K562 (cell line): Measurements from ENCODE around the gene PHF21A. TPM values are rescaled to one million over a fixed set of nuclear protein-coding genes. Genes with fewer than 3 reads are reported as not detected.

ENCODE experiments used
- ARID1B ChIP-seq: fragments of 450-650 bp; IDR thresholded peaks from 2 replicates; pipeline ENCODE4 v1.6.1; 2016; ENCODE audit warnings: antibody characterized with exemption, mild to moderate bottlenecking, inconsistent platforms
- GATAD2B ChIP-seq: fragments of 450-650 bp; IDR thresholded peaks from 2 replicates; pipeline ENCODE4 v1.6.1; 2017; ENCODE audit warnings: mild to moderate bottlenecking, borderline replicate concordance
- HDGF ChIP-seq: fragments of 450-650 bp; IDR thresholded peaks from 2 replicates; pipeline ENCODE4 v1.6.1; 2016
- HMGN3 ChIP-seq: IDR thresholded peaks from 2 replicates; pipeline ENCODE4 v1.6.1; 2011; ENCODE audit warnings: borderline replicate concordance, low read depth, mild to moderate bottlenecking, mixed read lengths, low read length; ENCODE audit not compliant: insufficient read length; ENCODE audit errors: extremely low read depth
- KLF10 ChIP-seq: fragments of 250-450 bp; sonication (Bioruptor Pico); IDR thresholded peaks from 2 replicates; pipeline ENCODE4 v1.6.1; 2021; ENCODE audit warnings: matching md5 sums
- MAZ ChIP-seq, 2 experiments: fragments of 450-650 bp in 1 of 2; sonication (generic) in 1 of 2; formaldehyde crosslinking; IDR thresholded peaks in 1 of 2; conservative IDR thresholded peaks in 1 of 2; 2 replicates each; pipeline versions ENCODE4 v1.4.0 to v1.5.0; 2020; ENCODE audit warnings: mild to moderate bottlenecking in 1 of 2, missing genetic modification reagents in 1 of 2
- NCOA1 ChIP-seq: fragments of 450-650 bp; IDR thresholded peaks from 2 replicates; pipeline ENCODE4 v1.6.1; 2016; ENCODE audit warnings: low read depth
- NFIC ChIP-seq: fragments of 450-650 bp; IDR thresholded peaks from 2 replicates; pipeline ENCODE4 v1.6.1; 2017; ENCODE audit warnings: mild to moderate bottlenecking, inconsistent platforms
- NR4A1 ChIP-seq, 2 experiments: fragments of 250-450 bp in 1 of 2; fragments of 450-650 bp in 1 of 2; sonication (Bioruptor Pico) in 1 of 2; IDR thresholded peaks; 2 replicates each; pipeline versions ENCODE4 v1.4.0 to v1.6.1; 2016 to 2020; ENCODE audit warnings: mild to moderate bottlenecking in 2 of 2, missing compliant biosample characterization in 1 of 2, missing genetic modification characterization in 1 of 2, moderate library complexity in 1 of 2
- SP1 ChIP-seq: sonication (generic); formaldehyde crosslinking; IDR thresholded peaks from 2 replicates; pipeline ENCODE4 v1.8.1; 2022; ENCODE audit warnings: mild to moderate bottlenecking, missing genetic modification reagents
- TAF1 ChIP-seq: IDR thresholded peaks from 2 replicates; pipeline ENCODE4 v1.6.1; 2011; ENCODE audit warnings: mild to moderate bottlenecking, low read length, moderate library complexity; ENCODE audit not compliant: insufficient read depth, control insufficient read depth, severe bottlenecking; ENCODE audit errors: extremely low read depth
- YY1 ChIP-seq, 3 experiments: IDR thresholded peaks; 2 replicates each; pipeline ENCODE4 v1.6.1; 2011; ENCODE audit warnings: low read length in 2 of 3, mild to moderate bottlenecking in 2 of 3, moderate library complexity in 2 of 3, borderline replicate concordance in 1 of 3, control low read depth in 1 of 3, low read depth in 1 of 3; ENCODE audit not compliant: insufficient read depth in 3 of 3, insufficient replicate concordance in 2 of 3, control insufficient read depth in 1 of 3, insufficient read length in 1 of 3; ENCODE audit errors: extremely low read depth in 1 of 3
- polyA plus RNA-seq, 8 experiments: library from polyadenylated mRNA; depleted of rRNA in 4 of 8; stranded (reverse) in 5 of 8; unstranded in 3 of 8; fragments of >200 nt; fragmentation: Nextera tagmentation in 2 of 8; fragmentation: Illumina TruSeq in 1 of 8; extraction: Ambion mirVana in 2 of 8; extraction: Trizol in 1 of 8; gene quantifications; 2 replicates each; pipeline versions ENCODE4 v1.2.1 to v1.2.3, GENCODE V29; 2011 to 2014; ENCODE audit warnings: inconsistent platforms in 1 of 8, missing spikeins in 1 of 8
- total RNA-seq, 7 experiments: library from RNA; depleted of rRNA in 6 of 7; stranded (reverse); fragments of >200 nt in 6 of 7; fragmentation: Illumina TruSeq in 2 of 7; extraction: Trizol in 2 of 7; gene quantifications; 2 replicates each; pipeline versions ENCODE4 v1.2.1 to v1.2.3, GENCODE V29; 2011 to 2021; ENCODE audit warnings: low replicate concordance in 1 of 7
- TF ChIP-seq, protein P1 (sequence below): fragments of 250-450 bp; sonication (Bioruptor Pico); IDR thresholded peaks from 2 replicates; pipeline ENCODE4 v1.6.1; 2021; ENCODE audit warnings: mild to moderate bottlenecking
- TF ChIP-seq, protein P2 (sequence below): IDR thresholded peaks from 2 replicates; pipeline ENCODE4 v1.6.1; 2011; ENCODE audit not compliant: insufficient read length; ENCODE audit errors: extremely low read depth
- TF ChIP-seq, protein P3 (sequence below): IDR thresholded peaks from 3 replicates; pipeline ENCODE4 v1.6.1; 2011; ENCODE audit warnings: borderline replicate concordance, mild to moderate bottlenecking, moderate library complexity; ENCODE audit not compliant: insufficient read length; ENCODE audit errors: extremely low read depth

The PHF21A gene
- total and polyA plus RNA-seq, 9 of the 15 experiments (the other 6 are each of a cell fraction or from before 2014, with no cell fraction given) = 1.5 to 32.4 (median 10.7) TPM

DNA sequence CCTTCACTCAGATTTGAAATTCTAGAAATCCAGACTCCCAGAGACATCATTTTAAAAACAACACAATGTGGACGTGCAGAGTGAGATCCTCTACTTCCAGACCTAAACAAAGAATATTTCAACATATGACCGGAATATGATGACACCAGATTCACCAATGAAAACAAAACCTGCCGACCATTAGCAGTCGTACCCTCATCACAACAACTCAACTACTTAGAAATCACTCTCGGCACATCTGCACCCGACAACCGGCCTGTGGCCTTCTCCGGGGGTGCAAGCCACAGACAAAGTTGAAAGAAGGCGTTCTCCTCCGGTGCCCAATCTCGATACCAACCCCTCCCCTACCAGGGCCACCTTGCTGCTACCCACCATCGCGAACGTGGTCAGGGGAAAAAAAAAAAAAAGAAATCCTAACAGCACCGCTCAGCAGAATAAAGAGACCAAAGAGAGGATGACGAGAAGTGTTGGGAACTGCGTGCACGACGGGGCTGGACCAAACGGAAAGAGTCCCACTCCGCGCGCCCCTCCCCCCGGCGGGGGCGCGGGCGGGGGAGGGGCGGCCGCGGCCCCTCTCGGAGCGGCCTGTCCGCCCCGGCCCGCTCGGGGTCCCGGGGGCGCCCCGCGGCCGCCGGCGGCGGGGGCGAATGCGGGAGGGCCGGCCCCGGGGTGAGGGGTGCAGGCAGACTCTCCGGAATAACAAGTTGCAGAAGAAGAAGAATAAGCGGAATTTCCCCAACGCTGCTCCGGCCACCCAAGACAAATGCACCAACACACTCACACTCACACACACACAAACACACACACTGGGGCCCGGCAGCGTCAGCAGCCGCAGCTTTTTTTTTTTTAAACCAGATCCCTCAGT lies 1.7 kb downstream of the PHF21A start (continued):
- TF ChIP-seq, protein P1, sequence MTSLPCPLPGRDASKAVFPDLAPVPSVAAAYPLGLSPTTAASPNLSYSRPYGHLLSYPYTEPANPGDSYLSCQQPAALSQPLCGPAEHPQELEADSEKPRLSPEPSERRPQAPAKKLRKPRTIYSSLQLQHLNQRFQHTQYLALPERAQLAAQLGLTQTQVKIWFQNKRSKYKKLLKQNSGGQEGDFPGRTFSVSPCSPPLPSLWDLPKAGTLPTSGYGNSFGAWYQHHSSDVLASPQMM (CRISPR knock-in tag) = no peak
- no peak for TF ChIP-seq KLF10 (CRISPR knock-in tag)
- TF ChIP-seq, protein P2, sequence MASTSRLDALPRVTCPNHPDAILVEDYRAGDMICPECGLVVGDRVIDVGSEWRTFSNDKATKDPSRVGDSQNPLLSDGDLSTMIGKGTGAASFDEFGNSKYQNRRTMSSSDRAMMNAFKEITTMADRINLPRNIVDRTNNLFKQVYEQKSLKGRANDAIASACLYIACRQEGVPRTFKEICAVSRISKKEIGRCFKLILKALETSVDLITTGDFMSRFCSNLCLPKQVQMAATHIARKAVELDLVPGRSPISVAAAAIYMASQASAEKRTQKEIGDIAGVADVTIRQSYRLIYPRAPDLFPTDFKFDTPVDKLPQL = no peak
- 0 out of 2 replicates have a peak, but pooled peaks have one; percentile 15 for TF ChIP-seq GATAD2B
- TF ChIP-seq SP1 (CRISPR knock-in tag) = peak; percentile 33; the same call in 1 of the 2 replicates
- TF ChIP-seq NR4A1 (CRISPR knock-in tag; IDR thresholded peaks at IDR 0.05) = no peak
- TF ChIP-seq NR4A1 (tag; IDR thresholded peaks at IDR 0.05) = 0 out of 2 replicates have a peak, but pooled peaks have one; percentile 32
- TF ChIP-seq YY1 (IDR thresholded peaks at IDR 0.05; ENCODE audit: borderline replicate concordance in 1 of 3, control insufficient read depth in 1 of 3, extremely low read depth in 1 of 3, insufficient read depth in 3 of 3, insufficient read length in 1 of 3, insufficient replicate concordance in 2 of 3, low read depth in 1 of 3, low read length in 2 of 3) = peak in 1 of 3 experiments; percentile 13
- TF ChIP-seq ARID1B = peak; percentile 14; the same call in 1 of the 2 replicates
- no peak for TF ChIP-seq NFIC
- 0 out of 2 replicates have a peak, but pooled peaks have one; percentile 13 for TF ChIP-seq NCOA1
- peak; percentile 64 for TF ChIP-seq HMGN3
- TF ChIP-seq HDGF = peak; percentile 48; the same call in 1 of the 2 replicates
- TF ChIP-seq MAZ (CRISPR knock-in tag; conservative IDR thresholded peaks at IDR 0.05 in 1 of 2, IDR thresholded peaks at IDR 0.05 in 1 of 2) = peak; percentile 30 to 64; a peak in 2 of 4 replicates
- peak; percentile 33 for TF ChIP-seq TAF1
- TF ChIP-seq, protein P3, sequence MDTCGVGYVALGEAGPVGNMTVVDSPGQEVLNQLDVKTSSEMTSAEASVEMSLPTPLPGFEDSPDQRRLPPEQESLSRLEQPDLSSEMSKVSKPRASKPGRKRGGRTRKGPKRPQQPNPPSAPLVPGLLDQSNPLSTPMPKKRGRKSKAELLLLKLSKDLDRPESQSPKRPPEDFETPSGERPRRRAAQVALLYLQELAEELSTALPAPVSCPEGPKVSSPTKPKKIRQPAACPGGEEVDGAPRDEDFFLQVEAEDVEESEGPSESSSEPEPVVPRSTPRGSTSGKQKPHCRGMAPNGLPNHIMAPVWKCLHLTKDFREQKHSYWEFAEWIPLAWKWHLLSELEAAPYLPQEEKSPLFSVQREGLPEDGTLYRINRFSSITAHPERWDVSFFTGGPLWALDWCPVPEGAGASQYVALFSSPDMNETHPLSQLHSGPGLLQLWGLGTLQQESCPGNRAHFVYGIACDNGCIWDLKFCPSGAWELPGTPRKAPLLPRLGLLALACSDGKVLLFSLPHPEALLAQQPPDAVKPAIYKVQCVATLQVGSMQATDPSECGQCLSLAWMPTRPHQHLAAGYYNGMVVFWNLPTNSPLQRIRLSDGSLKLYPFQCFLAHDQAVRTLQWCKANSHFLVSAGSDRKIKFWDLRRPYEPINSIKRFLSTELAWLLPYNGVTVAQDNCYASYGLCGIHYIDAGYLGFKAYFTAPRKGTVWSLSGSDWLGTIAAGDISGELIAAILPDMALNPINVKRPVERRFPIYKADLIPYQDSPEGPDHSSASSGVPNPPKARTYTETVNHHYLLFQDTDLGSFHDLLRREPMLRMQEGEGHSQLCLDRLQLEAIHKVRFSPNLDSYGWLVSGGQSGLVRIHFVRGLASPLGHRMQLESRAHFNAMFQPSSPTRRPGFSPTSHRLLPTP = no peak
